Ramos (cell line): ENCODE data around the gene S1PR4.
"Not testable (repeated sequence)": the region's sequence is repeated elsewhere in the genome, so short reads cannot be mapped to it uniquely, and the experiment has no call there.

Experiments
- in situ Hi-C: fragments of 300-500 bp; cut with MboI; formaldehyde crosslinking; loops from one replicate; pipeline ENCODE4 v1.14.3; 2022; ENCODE audit warnings: low sequenced_read_pairs; ENCODE audit not compliant: unreplicated experiment

Gene S1PR4

DNA sequence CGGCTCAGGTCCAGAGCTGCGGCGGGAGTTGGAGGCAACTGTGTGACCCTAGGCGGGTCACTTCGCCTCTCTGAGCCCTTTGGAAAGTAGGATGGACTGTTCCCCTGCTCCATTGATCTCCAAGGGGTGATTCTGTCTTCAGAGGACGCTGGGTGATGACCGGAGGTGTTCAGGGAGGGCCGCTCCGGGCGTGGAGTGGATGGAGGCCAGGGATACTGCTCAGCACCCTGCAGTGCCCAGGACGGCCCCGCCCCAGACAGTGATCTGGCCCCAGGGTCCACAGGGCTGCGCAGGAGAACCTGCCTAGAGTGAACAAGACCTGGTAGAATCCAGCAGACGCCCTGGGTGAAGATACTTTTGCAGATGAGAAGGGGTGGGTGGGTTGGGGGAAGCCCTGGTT, 14.1 kb downstream of the S1PR4 start:
- in situ Hi-C loops = no loop called here

DNA sequence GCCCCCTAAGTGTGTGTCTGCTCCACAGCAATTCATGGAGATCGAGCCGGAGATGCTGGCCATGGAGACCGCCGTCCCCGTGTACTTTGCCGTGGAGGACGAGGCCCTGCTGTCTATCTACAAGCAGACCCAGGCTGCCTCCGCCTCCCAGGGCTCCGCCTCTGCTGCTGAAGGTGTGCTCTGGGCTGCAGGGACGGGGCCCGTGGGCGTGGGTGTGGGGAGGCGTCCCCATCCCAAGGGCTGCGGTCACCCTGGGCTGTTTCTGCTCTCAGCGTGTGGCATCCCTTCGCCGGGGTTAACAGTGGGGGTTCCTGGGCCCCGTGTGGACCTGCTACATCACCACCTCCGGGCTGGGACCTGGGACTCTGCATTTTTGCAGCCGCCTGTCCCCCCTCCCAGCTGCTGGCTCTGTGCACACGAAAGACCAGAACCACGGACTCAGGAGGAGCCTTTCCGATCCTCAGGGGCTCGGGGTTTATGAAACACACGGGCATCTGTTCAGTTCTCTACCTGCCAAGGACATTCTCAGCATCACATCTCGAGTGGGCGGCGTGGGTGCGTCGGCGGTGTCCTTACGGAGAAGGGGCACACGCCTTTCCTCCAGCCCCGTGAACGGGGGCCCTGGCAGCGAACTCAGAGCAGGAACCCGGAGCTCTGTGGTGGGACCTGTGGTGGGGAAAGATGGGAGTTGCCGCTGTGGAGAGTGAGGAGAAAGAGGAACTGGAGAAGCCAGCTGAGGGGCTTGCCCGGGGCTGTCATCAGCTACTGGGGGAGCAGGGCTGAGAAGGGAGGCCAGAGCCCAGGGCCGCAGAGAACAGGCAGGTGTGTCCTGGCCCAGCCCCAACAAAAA, 14.9 kb downstream of the S1PR4 start:
- in situ Hi-C loops = no loop called here

DNA sequence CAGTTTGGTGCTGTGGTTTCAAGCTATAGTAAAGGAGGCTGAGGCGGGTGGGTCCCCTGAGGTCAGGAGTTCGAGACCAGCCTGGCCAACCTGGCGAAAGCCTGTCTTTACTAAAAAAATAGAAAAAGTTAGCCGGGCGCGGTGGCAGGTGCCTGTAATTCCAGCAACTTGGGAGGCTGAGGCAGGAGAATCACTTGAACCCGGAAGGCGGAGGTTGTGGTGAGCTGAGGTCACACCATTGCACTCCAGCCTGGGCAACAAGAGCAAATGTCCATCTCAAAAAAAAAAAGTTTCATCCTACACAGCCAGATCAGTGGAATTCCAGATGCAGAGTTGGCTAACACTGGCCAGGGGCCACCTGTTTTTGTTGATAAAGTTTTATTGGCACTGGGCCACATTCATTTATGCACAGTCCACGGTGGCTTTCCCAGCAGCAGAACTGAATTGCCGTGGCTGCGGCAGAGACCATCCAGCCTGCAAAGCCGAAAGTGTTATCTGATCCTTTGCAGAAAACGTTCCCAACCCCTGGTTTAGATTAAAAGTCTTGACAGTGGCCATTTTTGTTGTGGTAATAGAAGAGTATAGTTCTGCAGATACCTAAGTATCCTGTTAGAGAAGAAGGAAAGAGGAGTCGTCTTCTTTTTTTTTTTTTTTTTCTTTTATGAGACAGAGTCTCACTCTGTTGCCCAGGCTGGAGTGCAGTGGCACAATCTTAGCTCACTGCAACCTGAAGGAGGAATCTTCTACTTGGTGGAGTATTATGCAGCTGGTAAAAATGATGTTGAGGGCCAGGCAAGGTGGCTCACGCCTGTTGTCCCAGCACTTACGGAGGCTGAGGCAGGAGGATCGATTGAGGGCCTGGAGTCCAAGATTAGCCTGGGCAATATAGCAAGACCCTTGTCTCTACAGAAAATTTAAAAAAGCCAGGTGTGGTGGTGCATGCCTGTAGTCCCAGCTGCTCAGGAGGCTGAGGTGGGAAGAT, 15.8 kb downstream of the S1PR4 start:
- in situ Hi-C loops = no loop called here

DNA sequence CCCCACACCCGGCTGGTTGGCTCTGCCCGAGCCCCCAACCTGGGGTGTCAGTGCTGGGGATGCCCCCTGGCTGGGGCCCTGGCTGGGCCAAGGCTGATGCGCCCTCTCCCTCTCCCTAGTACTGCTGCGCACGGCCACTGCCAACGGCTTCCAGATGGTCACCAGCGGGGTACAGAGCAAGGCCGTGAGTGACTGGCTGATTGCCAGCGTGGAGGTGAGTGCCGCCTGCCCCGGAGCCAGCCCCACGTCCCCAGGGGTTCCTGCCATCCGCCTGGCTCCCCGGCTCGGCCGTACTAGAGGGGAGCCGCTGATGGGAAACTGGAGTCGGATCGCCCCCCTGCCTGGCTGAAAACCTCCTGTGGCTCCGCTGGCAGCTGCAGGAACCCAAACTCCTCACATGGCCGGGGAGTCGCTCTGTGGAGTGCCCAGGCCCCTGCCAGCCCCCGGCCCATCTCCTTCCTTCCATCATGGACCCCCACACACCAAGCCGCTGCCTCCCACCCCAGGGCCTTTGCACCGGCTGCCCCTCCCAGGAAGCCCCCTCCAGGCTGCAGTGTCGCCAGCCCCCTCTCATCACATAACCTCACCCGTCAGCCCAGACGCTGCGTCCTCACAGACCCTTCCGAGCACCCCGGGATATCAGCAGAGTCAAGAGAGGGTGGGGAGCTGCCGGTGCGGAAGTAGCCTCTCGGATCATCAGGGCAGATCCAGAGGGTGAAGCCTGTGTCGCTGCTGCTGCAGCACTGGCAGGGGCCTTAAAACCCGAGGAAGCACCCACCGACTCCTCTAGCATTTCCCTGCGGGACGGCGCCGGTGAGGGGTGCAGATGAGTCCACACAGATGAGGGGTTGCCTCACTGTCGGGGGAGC, 17.7 kb downstream of the S1PR4 start:
- in situ Hi-C loops = no loop called here

DNA sequence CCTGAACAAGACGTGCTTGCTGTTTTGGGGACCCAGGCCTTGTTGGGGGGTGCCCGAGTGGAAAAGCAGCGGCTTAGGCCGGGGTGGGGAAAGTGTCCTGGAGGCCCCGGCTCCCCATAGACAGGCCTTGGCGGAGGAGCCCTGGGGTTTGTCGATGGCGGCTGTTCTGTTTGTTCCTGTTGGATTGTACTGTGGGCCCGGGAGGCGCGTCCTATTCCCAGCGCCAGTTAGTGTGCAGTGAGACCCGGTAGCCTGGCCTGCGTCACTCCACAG, 18.3 kb downstream of the S1PR4 start:
- in situ Hi-C loops = no loop called here

DNA sequence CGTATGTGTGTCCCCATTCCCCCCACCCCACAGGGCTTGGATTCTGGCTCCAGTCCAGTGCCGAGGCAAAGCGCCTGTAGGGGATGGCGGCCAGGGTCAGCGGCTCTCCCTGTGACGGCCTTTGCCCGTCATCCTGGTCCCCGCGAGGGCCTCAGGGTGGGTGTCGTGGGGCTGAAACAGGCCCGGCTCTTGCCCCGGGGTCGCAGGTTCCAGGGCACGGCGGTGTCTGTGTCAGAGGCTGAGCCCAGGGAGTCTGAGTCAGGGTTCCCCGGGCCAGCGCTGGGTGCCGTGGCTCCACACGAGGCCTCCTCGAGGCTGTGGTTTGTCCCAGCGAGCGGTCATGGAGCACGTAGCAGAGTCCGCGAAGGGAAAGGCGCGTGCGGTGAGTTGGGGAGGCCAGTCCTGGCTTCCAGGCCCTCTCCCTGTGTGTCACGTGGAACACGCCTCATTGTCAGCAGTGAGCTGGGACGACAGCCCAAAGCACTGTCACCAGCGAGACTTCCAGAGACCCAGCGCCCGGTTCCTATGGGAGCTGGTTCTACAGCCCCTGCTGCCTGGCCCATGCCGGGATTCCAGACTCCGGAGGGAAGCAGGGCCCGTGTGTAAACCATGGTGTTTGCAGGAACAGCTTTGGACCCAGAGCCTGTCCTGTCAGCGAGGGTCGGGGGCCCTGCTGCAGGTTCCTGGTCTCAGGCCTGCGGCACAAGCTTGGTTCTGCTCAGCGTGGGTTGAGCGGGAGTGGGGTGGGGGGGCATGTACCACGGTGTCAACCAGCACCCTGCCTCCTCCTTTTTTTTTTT, 20.5 kb downstream of the S1PR4 start:
- in situ Hi-C loops = no loop called here

GRCh38 chr19:3201072-3201700, 22.6 kb downstream of the S1PR4 start:
- in situ Hi-C loops = no loop called here

- in situ Hi-C loops = no loop called here
Observed at GRCh38 chr19:3201911-3202310, 23.3 kb downstream of the S1PR4 start.

DNA sequence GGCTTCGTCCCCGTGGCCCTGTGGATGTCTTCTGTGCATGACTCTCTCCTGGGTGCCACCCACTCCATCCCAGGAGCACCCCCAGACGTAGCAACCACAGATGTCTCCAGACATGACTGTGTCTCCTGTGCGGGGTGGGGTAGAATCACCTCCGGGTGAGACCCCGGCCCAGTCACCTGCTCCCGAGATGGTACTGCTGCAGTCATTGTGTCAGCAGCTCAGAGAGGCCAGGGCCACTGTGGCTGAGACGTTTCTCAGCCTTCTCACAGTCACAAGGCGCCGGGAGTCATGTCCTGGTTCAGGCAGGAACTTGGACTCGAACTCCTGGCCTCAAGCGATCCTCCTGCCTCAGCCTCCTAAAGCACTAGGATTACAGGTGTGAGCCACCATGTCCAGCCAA, 23.8 kb downstream of the S1PR4 start:
- in situ Hi-C loops = no loop called here

- in situ Hi-C loops = not testable (repeated sequence)
Observed at GRCh38 chr19:3202895-3203294, 24.3 kb downstream of the S1PR4 start.

DNA sequence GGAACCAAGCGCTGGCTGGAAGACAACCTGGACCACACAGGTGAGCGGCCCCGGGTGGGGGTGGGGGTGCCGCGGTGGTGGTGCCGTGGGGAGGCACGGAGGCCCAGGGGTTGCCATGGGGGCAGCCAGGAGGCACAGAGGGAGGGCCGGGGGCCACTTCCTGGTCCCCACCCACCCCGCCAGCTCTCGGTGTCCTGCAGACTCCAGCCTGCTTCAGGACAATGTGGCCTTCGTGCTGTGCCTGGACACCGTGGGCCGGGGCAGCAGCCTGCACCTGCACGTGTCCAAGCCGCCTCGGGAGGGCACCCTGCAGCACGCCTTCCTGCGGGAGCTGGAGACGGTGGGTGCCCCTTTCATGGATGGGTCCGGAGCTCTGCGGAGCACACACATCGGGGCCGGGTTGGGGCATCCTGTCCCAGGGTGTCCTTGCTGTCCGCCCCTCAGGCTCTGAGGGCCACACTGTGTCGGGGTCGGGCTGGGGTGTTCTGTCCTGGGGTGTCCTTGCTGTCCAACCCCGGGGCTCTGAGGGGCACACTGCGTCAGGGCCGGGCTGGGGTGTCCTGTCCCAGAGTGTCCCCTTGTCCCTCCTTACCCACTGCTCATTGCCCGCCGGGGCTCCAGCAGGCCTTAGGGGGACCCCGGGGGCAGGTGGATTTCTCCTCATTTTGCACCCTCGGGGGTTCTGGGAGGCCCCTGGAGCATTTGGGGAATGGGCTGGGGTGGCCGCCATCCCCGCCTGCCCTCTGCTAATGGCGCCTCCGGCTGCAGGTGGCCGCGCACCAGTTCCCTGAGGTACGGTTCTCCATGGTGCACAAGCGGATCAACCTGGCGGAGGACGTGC, 25.5 kb downstream of the S1PR4 start:
- in situ Hi-C loops = no loop called here

- in situ Hi-C loops = no loop called here
Observed at GRCh38 chr19:3204646-3205275, 26.2 kb downstream of the S1PR4 start.

DNA sequence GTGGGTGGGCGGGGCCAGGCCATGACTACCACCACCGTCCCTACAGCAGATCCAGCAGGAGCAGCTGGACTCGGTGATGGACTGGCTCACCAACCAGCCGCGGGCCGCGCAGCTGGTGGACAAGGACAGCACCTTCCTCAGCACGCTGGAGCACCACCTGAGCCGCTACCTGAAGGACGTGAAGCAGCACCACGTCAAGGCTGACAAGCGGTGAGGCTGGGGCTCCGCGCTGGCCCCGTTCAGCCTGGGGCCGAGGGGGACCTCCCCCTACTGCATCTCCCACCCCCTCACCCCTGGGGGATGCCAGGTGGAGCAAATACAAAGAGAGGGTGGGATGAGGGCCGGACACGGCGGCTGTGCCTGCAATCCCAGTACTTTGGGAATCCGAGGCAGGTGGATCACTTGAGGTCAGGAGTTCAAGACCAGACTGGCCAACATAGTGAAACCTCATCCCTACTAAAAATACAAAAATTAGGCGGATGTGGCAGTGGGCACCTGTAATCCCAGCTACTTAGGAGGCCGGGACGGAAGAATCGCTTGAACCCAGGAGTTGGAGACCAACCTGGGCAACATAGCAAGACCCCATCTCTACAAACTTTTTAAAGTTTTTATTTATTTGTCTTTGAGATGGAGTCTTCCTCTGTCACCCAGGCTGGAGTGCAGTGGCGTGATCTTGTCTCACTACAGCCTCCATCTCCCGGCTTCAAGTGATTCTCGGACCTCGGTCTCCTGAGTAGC, 27.8 kb downstream of the S1PR4 start:
- in situ Hi-C loops = no loop called here

GRCh38 chr19:3207461-3208242, 29.1 kb downstream of the S1PR4 start:
- in situ Hi-C loops = no loop called here

DNA sequence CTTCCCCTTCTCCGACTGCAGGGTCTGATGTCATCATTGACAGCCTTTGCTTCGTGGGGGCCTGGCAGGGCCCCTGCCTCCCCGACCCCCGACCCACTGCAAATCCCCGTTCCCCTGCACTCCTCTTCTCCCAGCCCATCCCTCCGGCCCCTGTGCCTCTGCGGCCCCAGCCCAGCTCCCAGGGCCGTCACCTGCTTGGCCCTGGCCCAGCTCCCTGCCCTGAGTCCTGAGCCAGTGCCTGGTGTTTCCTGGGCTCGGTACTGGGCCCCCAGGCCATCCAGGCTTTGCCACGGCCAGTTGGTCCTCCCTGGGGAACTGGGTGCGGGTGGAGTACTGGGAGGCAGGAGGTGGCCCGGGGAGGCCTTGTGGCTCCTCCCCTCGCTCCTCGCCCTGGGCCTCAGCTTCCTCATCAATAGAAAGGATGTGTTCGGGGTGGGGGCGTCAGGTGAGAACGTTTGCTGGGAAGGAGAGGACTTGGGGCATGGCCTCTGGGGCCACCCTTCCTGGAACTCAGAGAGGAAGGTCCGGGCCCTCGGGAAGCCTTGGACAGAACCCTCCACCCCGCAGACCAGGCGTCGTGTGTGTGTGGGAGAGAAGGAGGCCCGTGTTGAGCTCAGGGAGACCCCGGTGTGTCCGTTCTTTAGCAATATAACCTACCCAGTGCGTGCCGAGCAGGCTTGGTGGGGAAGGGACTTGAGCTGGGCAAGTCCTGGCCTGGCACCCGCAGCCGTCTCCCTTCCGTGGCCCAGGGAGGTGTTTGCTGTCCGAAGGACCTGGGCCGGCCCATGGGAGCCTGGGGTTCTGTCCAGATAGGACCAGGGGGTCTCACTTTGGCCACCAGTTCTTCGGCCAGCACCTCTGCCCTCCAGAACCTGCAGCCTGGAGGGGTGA, 30.0 kb downstream of the S1PR4 start:
- in situ Hi-C loops = no loop called here
